Skeletal muscle cell (primary cell): ENCODE data around the gene SF1.

Experiments
- DNase-seq: peaks from one replicate; pipeline ENCODE4 v3.0.0-alpha.2; 2010; ENCODE audit warnings: low read depth
- H3K4me3 ChIP-seq: 2 replicates; pipeline ENCODE4 v1.5.1; 2011; ENCODE audit warnings: low read depth, mild to moderate bottlenecking, control low read depth, low read length, moderate library complexity

The SF1 gene

DNA sequence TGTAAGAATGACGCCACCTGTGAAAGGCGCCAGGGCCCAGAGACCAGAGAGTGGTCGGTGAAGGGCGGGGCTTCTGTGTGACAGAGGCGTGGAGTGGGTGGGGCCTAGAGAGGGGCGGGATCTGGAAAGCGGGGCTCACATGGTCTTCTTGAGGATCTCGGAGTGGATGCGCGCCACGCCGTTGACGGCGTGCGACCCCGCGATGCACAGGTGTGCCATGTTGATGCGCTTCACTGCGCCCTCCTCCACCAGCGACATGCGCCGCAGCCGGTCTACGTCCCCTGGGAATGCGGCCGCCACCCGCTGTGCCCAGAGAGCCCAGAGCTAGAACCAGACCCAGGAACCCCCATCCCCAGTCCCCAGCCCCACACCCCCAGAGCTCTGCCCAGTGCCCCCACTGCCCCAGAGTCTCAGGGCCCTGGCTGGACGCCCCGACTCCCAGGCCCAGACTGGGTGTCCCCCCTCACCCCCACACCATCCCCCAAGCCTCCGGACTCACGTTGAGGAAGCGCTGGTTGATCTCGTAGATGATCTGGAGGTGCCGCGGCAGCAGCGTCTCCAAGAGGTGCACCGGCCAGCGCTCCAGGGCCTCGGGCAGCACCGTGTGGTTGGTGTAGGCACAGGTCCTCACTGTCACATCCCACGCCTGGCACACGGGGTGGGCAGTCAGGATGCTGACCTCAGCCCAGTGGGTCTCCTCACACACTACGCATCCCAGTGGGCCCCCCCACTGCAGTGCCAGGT, 24.8 kb downstream of the SF1 start:
- no peak for DNase-seq
- H3K4me3 ChIP-seq: no peak overlapping the region

DNA sequence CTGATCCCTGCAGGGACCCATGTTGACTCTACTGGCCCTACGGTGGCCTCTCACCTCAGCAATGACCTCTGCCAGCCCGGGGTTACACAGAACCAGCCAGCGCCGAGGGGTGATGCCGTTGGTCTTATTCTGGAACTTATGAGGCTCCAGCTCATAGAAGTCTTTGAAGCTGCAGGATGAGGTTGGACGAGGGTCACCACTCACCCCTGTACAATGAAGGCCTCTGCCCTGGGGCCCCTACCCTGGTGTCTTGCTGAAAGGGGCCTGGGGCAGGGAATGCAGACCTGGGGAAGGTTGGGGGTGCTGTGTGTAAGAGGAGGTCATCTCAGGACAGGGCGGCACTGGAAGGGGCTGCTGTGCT, 25.3 kb downstream of the SF1 start:
- no peak for DNase-seq
- H3K4me3 ChIP-seq: no peak overlapping the region

DNA sequence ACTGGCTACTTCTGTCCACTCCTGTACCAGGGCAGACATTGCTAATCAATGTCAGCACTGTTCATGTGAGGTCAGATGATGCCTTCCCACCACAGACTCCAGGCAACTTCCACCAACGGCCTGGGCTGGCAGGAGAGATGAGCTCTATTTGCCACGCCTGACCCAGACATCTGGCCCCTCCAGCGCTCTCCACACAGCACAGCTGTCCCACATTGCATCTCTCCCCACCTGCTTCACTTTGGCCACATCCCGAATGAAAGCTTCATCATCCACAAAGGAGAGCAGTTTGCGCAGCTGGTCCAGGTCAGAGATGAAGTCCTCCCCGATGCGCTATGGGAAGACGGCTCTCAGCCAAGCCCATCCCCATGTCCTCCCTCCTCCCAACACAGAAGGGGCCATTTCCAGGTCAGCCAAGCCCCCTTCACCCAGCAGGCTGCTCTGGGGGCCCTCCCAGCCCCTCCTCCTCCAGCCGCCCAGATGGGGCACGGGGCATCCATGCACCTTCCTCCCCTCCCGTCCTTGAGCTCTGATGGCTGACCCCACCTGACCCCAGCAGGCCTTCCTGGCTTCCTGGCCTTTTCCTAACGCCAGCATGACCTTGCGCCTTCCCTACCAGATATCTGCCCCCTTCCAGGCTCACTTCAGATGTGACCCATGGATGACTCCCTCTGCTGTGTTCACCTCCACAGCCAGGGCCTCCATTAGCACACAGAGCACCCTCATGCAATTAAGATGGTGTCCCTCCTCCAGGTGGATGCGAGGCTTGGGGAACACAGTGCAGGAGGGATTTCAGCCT, 26.0 kb downstream of the SF1 start:
- no peak for DNase-seq
- H3K4me3 ChIP-seq: no peak overlapping the region

DNA sequence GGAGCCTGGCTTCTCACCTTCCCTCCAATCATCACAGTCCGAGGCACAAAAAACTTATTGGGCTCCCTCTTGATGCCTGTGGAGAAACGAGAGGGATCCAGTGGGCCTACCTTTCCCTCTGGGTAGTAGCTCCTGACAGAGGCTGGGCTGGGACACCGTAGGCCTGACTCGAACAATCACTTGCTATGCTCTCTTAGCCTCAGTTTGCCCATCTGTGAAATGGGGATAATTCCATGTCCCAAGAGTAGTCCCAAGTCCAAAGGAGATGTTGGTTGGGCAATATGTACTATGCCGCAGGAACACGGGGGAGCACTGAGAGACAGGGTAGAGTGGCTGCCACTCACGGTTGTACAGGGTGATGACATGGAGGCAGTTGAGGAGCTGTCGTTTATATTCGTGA, 26.8 kb downstream of the SF1 start:
- H3K4me3 ChIP-seq: no peak overlapping the region

DNA sequence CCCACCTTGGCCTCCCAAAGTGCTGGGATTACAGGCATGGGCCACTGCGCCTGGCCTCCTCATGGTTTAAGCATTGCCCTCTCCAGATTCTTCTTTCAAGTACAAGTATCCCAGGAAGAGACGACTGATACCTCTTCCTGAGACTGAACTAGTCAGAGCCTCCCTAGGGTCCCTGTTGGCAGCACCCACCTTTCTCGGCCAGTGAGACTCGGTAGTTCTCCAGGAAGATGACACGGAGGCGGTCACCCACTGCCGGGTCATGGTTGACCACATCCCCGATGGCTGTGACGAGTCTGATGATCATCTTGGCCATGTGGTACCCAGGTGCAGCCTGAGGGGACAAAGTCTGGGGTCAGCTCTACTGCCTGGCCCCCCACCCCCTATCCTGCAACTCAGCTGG, 27.2 kb downstream of the SF1 start:
- no peak overlapping the region for H3K4me3 ChIP-seq

More for the DNA sequence above, 26.8 kb downstream of the SF1 start:
- no peak for DNase-seq

DNA sequence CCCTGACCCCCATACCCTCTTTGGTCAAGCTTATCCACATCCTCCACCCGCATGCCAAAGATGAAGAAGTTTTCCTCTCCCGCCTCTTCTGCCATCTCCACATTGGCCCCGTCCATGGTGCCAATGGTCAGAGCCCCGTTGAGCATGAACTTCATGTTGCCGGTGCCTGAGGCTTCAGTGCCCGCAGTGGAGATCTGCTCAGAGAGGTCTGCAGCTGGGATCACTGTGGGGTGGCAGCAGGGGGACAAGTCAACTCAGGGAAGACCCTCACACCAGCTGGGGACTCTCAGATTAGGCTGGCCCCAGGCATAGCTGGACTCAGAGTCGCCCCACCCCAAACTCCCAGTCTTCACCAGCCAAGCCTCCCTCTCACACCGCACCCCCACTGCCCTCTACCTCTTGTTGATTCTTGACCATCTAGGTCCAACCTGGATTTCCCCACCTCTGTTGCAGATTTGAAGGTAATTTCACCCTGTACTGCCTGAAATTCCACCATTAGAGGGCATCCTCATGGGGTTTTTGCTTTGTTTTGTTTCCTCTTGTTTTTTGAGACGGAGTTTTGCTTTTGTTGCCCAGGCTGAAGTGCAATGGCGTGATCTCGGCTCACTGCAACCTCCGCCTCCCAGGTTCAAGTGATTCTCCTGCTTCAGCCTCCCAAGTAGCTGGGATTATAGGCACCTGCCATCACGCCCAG, 27.8 kb downstream of the SF1 start:
- H3K4me3 ChIP-seq: no peak overlapping the region
- no peak for DNase-seq

More for the DNA sequence above, 27.2 kb downstream of the SF1 start:
- no peak for DNase-seq

DNA sequence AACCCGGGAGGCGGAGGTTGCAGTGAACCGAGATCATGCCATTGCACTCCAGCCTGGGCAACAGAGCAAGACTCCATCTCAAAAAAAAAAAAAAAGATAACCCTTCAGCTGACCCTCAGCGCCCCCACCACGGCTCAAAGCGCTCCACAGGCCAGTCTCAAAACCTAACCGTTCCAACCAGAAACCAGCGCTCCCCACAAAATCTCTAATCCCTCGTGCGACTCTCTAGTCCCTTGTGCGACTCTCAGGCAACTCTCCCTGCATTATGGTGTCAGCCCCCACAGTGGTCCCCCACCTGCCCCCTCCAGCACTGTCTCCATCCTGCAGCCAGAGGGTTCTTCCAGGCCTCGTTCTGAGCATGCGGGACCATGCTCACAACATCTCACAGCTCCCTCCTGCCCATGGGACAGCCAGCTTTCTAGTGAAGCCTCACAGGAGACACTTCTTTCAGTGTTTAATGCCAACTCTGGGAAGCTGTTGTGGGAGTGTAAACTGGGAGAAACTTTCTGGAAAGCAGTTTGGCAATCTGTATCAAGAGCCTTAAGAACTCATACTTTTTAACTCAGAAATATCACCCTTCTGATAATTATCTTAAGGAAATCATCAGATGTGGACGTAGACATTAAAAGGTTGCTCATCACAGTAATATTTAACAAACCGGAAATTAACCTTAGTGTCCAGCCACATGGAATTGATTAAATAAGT, 30.2 kb downstream of the SF1 start:
- H3K4me3 ChIP-seq: no peak overlapping the region
- DNase-seq: no peak

DNA sequence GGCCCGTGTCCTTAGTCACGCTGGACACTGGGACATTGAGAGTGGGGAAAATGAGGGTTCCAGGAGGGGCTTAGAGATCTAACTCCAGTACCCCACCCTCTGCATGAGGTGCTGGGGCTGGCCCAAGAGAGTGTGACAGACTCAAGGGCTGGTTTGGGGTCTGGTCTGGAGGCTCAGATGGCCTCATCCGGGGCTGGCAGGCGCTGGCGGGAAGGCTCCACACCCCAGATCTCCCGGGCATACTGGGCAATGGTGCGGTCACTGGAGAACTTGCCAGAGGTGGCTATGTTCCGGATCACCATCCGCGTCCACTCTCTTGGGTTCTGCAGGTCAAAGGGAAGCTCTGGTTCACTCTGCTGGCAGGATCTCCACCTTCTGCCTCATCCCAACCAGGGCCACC, 31.9 kb downstream of the SF1 start:
- no peak for DNase-seq
- H3K4me3 ChIP-seq: no peak overlapping the region

DNA sequence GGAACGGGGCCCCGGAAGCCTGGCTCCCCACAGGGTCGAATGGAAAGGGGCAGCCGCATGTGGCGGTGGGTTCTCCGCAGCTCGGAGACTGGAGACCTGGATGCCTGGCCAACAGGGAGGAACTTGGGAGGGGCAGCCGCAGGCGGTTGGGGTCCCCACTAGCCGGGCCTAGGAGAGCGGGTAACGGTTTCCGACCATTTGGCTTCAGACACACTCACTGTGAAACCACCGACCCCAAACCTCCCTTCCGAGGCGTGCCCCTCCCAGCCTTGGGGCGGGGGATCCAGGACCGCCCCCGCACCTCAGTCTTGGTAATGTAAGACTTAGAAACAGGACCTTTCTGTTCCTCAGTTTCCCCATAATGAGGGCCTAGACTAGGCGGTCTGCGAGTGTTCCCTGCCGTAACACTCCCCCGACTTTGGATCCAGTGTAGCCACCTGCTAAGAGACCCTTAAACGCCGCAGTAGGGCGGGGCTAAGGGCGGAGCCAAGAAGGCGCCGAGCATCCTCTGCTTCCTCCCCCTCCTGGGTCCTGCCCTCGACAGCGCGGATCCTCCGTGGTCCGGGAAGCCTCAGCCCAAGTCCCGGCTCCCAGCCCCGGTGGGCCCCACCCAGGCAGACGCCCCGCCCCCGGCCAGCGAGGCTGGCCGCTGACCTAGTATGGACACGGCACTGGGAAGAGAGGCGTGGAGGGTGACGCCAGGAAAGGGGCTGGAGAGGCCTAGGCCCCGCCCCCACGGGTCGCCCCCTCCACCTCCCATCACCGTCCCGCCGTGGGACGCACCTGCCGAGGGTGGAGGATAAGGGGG, 32.6 kb downstream of the SF1 start:
- no peak for DNase-seq
- peak overlapping the region; percentile 39 for H3K4me3 ChIP-seq

DNA sequence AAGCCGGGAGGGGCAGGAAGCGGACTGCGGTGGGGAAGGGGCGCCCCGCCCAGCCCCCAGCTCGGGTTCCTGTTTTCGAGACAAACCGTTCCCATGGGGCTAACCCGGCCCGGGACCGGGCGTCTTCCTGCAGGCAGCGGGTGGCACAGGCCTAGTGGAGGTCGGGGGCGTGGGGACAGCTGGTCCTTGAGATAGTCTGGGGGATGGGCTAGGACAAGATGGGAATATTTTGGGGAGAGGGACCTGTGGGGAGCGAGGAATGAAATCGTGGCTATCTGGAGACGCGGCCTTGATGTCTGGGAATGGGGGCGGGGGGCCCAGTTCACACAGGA, 33.2 kb downstream of the SF1 start:
- no peak for DNase-seq
- H3K4me3 ChIP-seq: peak overlapping the region; percentile 39

DNA sequence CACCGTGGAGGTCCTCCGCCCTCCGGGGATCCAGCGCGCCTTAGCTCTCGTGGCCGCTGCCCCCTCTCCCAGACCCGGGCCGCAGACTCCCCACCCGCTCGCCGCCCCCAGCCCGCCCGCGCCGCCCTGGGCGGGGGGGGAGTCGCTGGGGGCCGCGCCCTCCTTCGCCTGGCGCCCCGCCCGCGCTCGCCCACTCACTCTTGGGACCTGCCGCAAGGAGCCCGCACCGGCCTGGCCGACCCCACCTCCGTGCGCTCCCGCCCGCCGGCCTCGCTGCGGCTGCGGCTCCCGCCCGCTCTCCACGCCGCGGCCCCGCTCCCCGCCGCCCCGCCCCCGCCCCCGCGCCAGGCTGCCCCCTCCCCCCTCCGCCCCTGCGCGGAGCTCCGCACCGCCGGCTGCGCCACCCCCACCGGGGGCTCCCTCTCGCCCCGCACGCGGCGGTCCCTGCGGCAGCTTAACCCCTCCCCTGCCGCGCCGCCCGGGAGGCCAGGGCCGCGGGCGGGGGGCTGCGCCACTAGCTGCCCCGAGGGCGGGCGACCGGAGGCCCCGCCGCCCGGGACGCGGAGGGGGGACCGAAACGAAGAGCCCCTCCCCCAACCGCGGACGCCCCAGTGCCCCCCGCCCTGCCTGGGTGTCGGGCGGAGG, 33.7 kb downstream of the SF1 start:
- peak overlapping the region; percentile 39 for H3K4me3 ChIP-seq
- DNase-seq: no peak

DNA sequence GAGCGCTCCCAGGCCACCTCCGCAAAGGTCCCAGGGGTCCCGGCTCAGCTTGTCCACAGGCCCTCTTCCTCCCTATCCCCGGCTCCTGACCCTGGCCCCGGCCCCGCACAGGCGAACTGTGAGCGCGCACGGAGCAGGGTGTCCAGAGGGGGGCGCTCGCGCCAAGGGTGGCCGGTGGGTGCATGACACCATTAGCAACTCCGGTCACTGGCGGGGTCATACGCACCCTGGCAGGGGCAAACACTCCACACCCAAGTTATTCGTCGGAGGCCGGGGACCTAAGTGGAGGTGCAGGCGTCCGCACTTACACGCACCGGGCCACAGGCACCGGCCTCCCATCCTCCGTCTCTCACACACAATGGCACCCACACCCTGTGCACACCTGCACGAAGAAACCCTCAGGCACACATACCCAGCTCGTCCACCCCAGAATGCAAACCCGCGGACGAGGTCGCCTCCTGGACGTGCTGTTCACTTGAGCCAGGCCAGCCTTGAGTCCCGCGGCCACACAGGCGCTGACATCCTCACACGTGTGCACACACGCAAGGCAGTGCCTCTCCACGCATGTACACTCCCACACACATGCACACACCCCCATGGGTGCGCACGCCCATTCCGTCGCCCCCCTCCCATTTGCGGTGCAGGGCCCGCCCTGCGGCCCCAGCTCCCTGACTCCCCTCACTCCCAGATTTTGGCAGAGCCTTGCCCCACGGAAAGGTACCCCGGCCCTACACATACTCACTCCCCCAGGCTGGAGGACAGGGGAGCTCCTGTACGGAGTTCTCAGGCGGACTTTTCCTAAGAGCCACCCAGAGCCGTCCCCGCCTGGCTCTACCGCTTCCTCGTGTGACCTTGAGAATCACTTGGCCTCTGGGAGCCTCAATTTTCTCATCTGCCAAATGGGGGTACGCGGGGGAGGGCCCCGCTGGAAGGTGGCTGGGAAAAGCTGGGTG, 34.5 kb downstream of the SF1 start, which contains the start of gene RASGRP2:
Gene RASGRP2, minus strand, starts transcription at position 552 of the 953 bp plus-strand sequence. CDS start 1,276 bp downstream, outside the sequence.
- DNase-seq: no peak
- H3K4me3 ChIP-seq: peak within 1 kb of the TSS; percentile 39

DNA sequence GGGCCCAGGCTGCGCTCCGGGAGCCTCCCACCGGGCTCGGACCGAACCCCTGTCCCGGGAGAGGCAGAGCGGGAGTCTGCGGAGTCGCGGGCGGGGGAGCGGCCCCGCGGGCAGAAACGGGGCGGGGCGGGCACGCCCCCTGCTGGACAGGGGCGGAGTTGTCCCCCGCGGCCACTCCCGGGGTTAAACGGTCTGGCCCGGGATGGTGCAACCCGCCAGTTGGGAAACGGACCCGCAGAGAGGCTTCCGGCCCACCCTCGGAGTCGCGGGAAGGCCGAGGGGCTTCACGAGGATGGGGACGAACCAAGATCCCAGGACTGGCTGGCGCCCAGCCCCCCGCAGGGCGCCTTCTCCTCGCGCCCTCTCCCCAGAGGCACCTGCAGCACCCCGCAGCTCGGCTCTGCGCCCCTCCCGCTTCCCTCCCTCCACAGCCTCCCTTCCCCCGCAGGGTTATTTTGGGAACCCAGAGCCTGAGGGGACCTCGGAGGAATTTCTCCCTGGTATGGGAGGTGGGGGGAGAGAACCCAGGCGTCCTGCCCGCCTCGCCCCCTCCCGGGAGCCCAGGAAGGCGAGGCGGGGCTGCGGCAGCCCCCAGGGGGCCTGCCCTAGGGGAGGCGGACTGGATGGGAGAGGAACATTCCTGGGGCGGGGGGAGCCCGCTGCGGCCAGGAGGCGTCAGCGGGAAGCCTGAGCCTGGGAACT, 35.3 kb downstream of the SF1 start:
- DNase-seq: no peak
- peak overlapping the region; percentile 37 for H3K4me3 ChIP-seq

DNA sequence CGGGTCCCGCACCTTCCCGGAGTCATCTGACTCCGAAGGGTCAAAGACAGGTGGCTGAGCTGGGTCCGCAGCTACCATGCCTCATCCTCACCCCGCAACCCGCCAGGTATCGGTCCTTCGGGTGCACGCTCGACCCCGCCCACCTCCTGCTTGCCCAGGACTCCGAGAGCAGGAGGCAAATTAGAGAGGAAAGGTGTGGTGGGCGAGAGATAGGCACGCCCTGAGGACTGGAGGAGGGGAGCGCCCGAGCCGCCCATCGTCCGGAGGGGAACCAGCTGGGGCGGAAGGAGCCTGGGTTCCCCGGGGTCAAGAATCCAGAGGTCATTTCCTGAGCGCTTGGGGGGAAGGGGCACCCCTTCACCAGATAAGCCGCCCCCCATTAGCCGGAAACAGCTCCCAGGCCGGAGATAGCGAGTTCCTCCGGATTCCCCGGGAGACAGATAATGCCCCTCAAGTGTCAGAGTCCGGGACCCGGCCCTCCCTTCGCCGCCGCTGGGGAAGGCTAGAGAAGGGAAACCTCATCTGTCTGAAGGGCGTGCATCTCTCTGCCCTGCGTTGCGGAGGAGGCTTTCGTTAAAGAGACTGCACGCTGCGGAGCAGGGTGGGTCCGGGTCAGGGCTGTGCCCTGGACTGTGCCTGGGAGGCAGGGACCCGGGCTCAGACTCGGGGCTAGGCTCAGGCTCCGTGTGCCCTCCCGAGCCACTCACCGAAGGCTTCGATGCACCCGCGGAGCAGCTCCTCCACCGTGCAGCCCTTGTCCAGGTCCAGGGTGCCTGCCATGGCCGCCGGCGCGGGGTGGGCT, 36.1 kb downstream of the SF1 start:
- peak overlapping the region; percentile 37 for H3K4me3 ChIP-seq
- no peak for DNase-seq

DNA sequence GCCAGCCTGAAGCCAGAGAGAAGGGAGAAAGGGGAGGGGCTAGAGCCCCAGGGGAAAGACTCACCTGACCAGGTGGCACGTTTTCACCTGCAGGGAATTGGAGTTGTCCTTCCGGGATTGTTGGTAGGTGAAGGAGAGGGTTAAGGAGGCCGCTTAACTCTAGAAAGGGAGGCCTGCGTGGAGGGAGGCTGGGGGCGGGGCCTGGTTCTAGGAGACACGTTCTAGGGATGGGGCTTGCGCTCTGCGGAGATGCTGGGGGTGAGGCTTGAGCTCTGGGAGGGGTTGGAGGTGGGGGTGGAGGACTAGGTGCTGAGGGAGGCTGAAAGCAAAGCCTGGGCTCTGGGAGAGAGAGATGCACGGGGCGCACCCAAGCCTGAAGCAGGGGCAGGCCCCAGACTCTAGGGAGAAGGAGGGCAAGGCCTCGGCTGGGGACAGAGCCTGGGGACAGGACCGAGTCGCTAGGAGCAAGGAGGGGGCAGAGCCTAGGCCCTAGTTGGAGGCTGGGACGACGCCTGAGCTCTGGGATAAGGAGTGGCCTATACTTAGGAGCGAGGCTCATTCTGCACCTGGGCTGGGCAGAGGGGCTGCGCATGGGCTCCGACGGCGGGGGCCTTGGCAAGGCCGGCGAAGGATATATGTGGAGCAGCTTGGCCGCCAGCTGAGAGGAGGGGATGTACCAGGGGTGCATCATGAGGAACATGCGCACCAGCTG, 36.8 kb downstream of the SF1 start:
- no peak overlapping the region for H3K4me3 ChIP-seq
- DNase-seq: no peak

DNA sequence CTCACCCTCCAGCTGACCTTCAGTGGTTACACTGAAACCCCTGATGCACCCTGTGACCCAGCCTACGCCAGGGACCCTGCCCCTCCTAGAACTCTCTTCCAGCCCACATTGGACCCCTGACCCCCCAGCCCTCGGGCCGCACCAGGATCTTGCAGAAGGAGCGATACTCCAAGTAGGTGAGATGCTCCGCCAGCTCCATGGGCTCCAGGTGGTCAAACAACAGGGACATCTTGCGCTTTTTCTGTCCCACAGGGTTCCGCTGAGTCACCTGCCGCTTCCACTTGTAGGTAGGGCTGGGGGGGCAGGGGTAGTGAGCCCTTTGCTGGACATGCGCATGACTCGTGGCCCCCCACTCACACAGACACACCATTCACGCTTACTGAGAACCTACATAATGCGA, 38.5 kb downstream of the SF1 start:
- DNase-seq: no peak
- H3K4me3 ChIP-seq: no peak overlapping the region
